HEK293 (cell line): ENCODE measurements around the gene GSG1L.

Source experiments
- CTCF ChIP-seq: fragments of 450-650 bp; formaldehyde crosslinking; IDR thresholded peaks from 2 replicates; pipeline ENCODE4 v1.5.1; 2016; ENCODE audit warnings: missing biosample characterization, missing genetic modification characterization
- PBX3 ChIP-seq: sonication (generic); formaldehyde crosslinking; IDR thresholded peaks from 2 replicates; pipeline ENCODE4 v1.8.1; 2022; ENCODE audit warnings: mild to moderate bottlenecking, moderate library complexity, missing genetic modification reagents
- ZBTB11 ChIP-seq: fragments of 450-650 bp; formaldehyde crosslinking; conservative IDR thresholded peaks from 2 replicates; pipeline ENCODE4 v1.5.1; 2016; ENCODE audit warnings: low read depth, missing biosample characterization, missing genetic modification characterization
- ZNF274 ChIP-seq, 2 experiments: fragments of 200-500 bp in 1 of 2; fragments of 450-650 bp in 1 of 2; sonication (Bioruptor generic) in 1 of 2; formaldehyde crosslinking in 1 of 2; IDR thresholded peaks; 2 replicates each; pipeline versions ENCODE4 v1.5.1 to v1.6.1; 2014 to 2016; ENCODE audit warnings: borderline replicate concordance in 1 of 2, inconsistent platforms in 1 of 2, low read length in 1 of 2, missing biosample characterization in 1 of 2, missing genetic modification characterization in 1 of 2
- ZNF398 ChIP-seq: fragments of 450-650 bp; formaldehyde crosslinking; IDR thresholded peaks from 2 replicates; pipeline ENCODE4 v1.5.1; 2017; ENCODE audit warnings: missing biosample characterization, missing genetic modification characterization
- TF ChIP-seq, protein P1 (sequence below): IDR thresholded peaks from 2 replicates; pipeline ENCODE4 v1.6.1; 2011; ENCODE audit warnings: mild to moderate bottlenecking, low read depth, low read length, borderline replicate concordance

- TF ChIP-seq PBX3 (CRISPR knock-in tag) (no peak), CTCF (no peak), ZNF398 (tag by site-specific recombination) (no peak), ZBTB11 (tag by site-specific recombination) (no peak), ZNF274 (IDR thresholded peaks at IDR 0.05; ENCODE audit: low read length) (no peak), ZNF274 (tag by site-specific recombination; IDR thresholded peaks at IDR 0.05; ENCODE audit: borderline replicate concordance) (no peak)
- TF ChIP-seq, protein P1, sequence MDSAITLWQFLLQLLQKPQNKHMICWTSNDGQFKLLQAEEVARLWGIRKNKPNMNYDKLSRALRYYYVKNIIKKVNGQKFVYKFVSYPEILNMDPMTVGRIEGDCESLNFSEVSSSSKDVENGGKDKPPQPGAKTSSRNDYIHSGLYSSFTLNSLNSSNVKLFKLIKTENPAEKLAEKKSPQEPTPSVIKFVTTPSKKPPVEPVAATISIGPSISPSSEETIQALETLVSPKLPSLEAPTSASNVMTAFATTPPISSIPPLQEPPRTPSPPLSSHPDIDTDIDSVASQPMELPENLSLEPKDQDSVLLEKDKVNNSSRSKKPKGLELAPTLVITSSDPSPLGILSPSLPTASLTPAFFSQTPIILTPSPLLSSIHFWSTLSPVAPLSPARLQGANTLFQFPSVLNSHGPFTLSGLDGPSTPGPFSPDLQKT = no peak
Observed at GRCh38 chr16:27751676-27752075, 311.8 kb downstream of the GSG1L start.
